Right lobe of liver (tissue), 4 donors: ENCODE measurements around the gene KLHL26.

Source experiments
- POLR2A ChIP-seq: fragments of 450-650 bp; IDR thresholded peaks from one replicate; pipeline ENCODE4 v1.6.1; 2017; ENCODE audit warnings: antibody characterized with exemption, mild to moderate bottlenecking
- TF ChIP-seq, protein P1 (sequence below), 4 donors: fragments of 200-600 bp in 3 of 4; fragments of 450-650 bp in 1 of 4; IDR thresholded peaks; one replicate each; pipeline versions ENCODE4 v1.5.1 to v1.8.0; 2016 to 2022; ENCODE audit warnings: antibody characterized with exemption in 4 of 4, mild to moderate bottlenecking in 2 of 4
- donor health status: DM: no; HTN: no; CAD: no.
- donor health status: DM: no; HTN: no; CAD: no.
- donor health status: DM: no; HTN: yes; CAD: no.

DNA sequence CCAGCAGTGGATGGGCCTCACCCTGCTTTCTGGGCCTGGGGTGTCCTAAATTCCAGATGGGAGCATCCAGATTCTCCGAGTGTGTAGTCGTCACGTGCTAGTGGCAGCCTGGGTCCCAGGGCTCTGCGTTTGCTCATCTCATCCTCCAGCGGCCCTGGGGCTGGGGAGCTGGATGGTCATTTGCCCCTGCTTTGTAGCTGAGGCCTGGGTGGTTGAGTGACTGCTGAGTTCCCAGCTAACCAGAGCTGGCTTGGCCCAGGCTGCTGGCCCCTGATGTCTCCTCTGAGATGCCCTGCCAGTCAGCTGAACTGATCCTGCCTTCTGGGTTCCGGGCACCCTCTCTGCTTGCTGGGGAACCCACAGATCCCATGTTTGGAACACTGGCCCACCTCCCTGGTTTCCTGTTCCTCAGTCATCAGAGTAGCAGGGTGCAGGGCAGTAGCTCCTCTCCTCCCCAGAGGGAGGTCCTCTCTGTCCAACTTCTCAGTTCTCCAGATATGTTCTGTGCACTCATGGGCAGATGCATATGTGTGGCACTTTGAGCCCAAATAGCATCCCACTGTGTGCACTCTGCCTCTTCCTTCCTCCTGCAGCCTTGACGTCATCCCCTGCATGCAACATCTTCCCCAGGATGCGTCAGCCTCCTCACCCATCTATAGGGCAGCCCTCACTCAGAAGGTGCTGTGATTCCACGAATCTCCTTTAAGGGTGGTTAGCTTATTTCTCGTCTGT is 24.3 kb downstream of the KLHL26 start:
- TF ChIP-seq, protein P1, sequence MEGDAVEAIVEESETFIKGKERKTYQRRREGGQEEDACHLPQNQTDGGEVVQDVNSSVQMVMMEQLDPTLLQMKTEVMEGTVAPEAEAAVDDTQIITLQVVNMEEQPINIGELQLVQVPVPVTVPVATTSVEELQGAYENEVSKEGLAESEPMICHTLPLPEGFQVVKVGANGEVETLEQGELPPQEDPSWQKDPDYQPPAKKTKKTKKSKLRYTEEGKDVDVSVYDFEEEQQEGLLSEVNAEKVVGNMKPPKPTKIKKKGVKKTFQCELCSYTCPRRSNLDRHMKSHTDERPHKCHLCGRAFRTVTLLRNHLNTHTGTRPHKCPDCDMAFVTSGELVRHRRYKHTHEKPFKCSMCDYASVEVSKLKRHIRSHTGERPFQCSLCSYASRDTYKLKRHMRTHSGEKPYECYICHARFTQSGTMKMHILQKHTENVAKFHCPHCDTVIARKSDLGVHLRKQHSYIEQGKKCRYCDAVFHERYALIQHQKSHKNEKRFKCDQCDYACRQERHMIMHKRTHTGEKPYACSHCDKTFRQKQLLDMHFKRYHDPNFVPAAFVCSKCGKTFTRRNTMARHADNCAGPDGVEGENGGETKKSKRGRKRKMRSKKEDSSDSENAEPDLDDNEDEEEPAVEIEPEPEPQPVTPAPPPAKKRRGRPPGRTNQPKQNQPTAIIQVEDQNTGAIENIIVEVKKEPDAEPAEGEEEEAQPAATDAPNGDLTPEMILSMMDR (IDR thresholded peaks at IDR 0.05), result no peak
- no peak for TF ChIP-seq POLR2A
